Panc1 (cell line): ENCODE measurements around the gene EIF4E3.

Experiments
- POLR2AphosphoS5 ChIP-seq: IDR thresholded peaks from 2 replicates; pipeline ENCODE4 v1.6.1; 2012; ENCODE audit warnings: mild to moderate bottlenecking, low read depth, low read length, moderate library complexity
- TCF7L2 ChIP-seq: IDR thresholded peaks from 2 replicates; pipeline ENCODE4 v1.6.1; 2011; ENCODE audit warnings: mild to moderate bottlenecking, low read depth, low read length, inconsistent platforms
- TF ChIP-seq, protein P1 (sequence below): fragments of 450-650 bp; IDR thresholded peaks from 2 replicates; pipeline ENCODE4 v1.5.1; 2017; ENCODE audit warnings: mild to moderate bottlenecking
- TF ChIP-seq, protein P2 (sequence below), 2 experiments: IDR thresholded peaks; 2 replicates each; pipeline ENCODE4 v1.6.1; 2011 to 2012; ENCODE audit warnings: low read depth in 2 of 2, control low read depth in 1 of 2, low read length in 1 of 2, mild to moderate bottlenecking in 1 of 2, moderate library complexity in 1 of 2; ENCODE audit not compliant: insufficient read depth in 1 of 2

- TF ChIP-seq, protein P1, sequence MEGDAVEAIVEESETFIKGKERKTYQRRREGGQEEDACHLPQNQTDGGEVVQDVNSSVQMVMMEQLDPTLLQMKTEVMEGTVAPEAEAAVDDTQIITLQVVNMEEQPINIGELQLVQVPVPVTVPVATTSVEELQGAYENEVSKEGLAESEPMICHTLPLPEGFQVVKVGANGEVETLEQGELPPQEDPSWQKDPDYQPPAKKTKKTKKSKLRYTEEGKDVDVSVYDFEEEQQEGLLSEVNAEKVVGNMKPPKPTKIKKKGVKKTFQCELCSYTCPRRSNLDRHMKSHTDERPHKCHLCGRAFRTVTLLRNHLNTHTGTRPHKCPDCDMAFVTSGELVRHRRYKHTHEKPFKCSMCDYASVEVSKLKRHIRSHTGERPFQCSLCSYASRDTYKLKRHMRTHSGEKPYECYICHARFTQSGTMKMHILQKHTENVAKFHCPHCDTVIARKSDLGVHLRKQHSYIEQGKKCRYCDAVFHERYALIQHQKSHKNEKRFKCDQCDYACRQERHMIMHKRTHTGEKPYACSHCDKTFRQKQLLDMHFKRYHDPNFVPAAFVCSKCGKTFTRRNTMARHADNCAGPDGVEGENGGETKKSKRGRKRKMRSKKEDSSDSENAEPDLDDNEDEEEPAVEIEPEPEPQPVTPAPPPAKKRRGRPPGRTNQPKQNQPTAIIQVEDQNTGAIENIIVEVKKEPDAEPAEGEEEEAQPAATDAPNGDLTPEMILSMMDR, result no peak
- TF ChIP-seq TCF7L2 (no peak), POLR2AphosphoS5 (no peak)
- TF ChIP-seq, protein P2, sequence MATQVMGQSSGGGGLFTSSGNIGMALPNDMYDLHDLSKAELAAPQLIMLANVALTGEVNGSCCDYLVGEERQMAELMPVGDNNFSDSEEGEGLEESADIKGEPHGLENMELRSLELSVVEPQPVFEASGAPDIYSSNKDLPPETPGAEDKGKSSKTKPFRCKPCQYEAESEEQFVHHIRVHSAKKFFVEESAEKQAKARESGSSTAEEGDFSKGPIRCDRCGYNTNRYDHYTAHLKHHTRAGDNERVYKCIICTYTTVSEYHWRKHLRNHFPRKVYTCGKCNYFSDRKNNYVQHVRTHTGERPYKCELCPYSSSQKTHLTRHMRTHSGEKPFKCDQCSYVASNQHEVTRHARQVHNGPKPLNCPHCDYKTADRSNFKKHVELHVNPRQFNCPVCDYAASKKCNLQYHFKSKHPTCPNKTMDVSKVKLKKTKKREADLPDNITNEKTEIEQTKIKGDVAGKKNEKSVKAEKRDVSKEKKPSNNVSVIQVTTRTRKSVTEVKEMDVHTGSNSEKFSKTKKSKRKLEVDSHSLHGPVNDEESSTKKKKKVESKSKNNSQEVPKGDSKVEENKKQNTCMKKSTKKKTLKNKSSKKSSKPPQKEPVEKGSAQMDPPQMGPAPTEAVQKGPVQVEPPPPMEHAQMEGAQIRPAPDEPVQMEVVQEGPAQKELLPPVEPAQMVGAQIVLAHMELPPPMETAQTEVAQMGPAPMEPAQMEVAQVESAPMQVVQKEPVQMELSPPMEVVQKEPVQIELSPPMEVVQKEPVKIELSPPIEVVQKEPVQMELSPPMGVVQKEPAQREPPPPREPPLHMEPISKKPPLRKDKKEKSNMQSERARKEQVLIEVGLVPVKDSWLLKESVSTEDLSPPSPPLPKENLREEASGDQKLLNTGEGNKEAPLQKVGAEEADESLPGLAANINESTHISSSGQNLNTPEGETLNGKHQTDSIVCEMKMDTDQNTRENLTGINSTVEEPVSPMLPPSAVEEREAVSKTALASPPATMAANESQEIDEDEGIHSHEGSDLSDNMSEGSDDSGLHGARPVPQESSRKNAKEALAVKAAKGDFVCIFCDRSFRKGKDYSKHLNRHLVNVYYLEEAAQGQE (IDR thresholded peaks at IDR 0.05; ENCODE audit: insufficient read depth in 1 of 2, low read depth in 2 of 2, low read length in 1 of 2), result no peak
Measured at GRCh38 chr3:71690341-71690841, 34.8 kb downstream of the EIF4E3 start.
